Fibroblast of skin of abdomen (primary cell): Measurements from ENCODE around the gene SENP2.
"Not testable (repeated sequence)": the region's sequence is repeated elsewhere in the genome, so short reads cannot be mapped to it uniquely, and the experiment has no call there.

Experiments
- DNase-seq: peaks from one replicate; pipeline ENCODE4 v3.0.0-alpha.2; 2013

The SENP2 gene

GRCh38 chr3:185586686-185587039 is 568 bp downstream of the SENP2 start:
- DNase-seq: no peak

GRCh38 chr3:185594073-185594472 is 8.0 kb downstream of the SENP2 start:
- DNase-seq: no peak

- DNase-seq: no peak
These were observed 9.4 kb downstream of the SENP2 start for GRCh38 chr3:185595526-185595925.

GRCh38 chr3:185605566-185605965 is 19.5 kb downstream of the SENP2 start:
- no peak for DNase-seq

GRCh38 chr3:185606196-185606595 is 20.1 kb downstream of the SENP2 start:
- DNase-seq: no peak

- no peak for DNase-seq
These were observed 26.9 kb downstream of the SENP2 start for GRCh38 chr3:185613016-185613415.

GRCh38 chr3:185623939-185624665 is 38.0 kb downstream of the SENP2 start:
- DNase-seq: no peak

GRCh38 chr3:185625784-185626183 is 39.7 kb downstream of the SENP2 start:
- no peak for DNase-seq

GRCh38 chr3:185629554-185630181 is 43.6 kb downstream of the SENP2 start:
- no peak for DNase-seq

- peak; percentile 14 for DNase-seq
These were observed 44.1 kb downstream of the SENP2 start for GRCh38 chr3:185630182-185630622.

- no peak for DNase-seq
These were observed 45.0 kb downstream of the SENP2 start for GRCh38 chr3:185631108-185631507.

- no peak for DNase-seq
These were observed 45.6 kb downstream of the SENP2 start for GRCh38 chr3:185631508-185632206.

- no peak for DNase-seq
These were observed 46.9 kb downstream of the SENP2 start for GRCh38 chr3:185632996-185633395.

- no peak for DNase-seq
These were observed 51.3 kb downstream of the SENP2 start for GRCh38 chr3:185637388-185637787.

GRCh38 chr3:185638651-185639050 is 52.6 kb downstream of the SENP2 start:
- DNase-seq: not testable (repeated sequence)

GRCh38 chr3:185639632-185640206 is 53.6 kb downstream of the SENP2 start:
- DNase-seq: no peak

- DNase-seq: no peak
These were observed 54.2 kb downstream of the SENP2 start for GRCh38 chr3:185640308-185640707.

GRCh38 chr3:185645191-185645590 is 59.1 kb downstream of the SENP2 start:
- DNase-seq: not testable (repeated sequence)

- DNase-seq: no peak
These were observed 59.7 kb downstream of the SENP2 start for GRCh38 chr3:185645596-185646381.

GRCh38 chr3:185646382-185647133 is 60.5 kb downstream of the SENP2 start:
- no peak for DNase-seq

- DNase-seq: no peak
These were observed 61.2 kb downstream of the SENP2 start for GRCh38 chr3:185647134-185647879.
